K562 (cell line): ENCODE results near the gene SPRYD3. TPM values are rescaled to one million over a fixed set of nuclear protein-coding genes. Genes with fewer than 3 reads are reported as not detected.

ENCODE experiments used
- CBX1 ChIP-seq: sonication (generic); IDR thresholded peaks from 2 replicates; pipeline ENCODE4 v1.6.1; 2016; ENCODE audit warnings: antibody characterized with exemption, low read depth, mild to moderate bottlenecking
- CC2D1A ChIP-seq: fragments of 450-650 bp; IDR thresholded peaks from 2 replicates; pipeline ENCODE4 v1.6.1; 2017; ENCODE audit warnings: mild to moderate bottlenecking
- EP300 ChIP-seq: IDR thresholded peaks from 2 replicates; pipeline ENCODE4 v1.6.1; 2012; ENCODE audit warnings: low read length, improper control_type of control experiment
- GATAD2A ChIP-seq: fragments of 450-650 bp; IDR thresholded peaks from 2 replicates; pipeline ENCODE4 v1.6.1; 2017
- HMG20A ChIP-seq: fragments of 450-650 bp; formaldehyde crosslinking; conservative IDR thresholded peaks from 2 replicates; pipeline ENCODE4 v1.4.0; 2020; ENCODE audit warnings: mild to moderate bottlenecking, mixed read lengths
- ILF3 ChIP-seq: fragments of 450-650 bp; IDR thresholded peaks from 2 replicates; pipeline ENCODE4 v1.6.1; 2018; ENCODE audit warnings: antibody characterized with exemption, mild to moderate bottlenecking, moderate library complexity, borderline replicate concordance
- MCM7 ChIP-seq, 2 experiments: fragments of 450-650 bp; IDR thresholded peaks; 2 replicates each; pipeline ENCODE4 v1.6.1; 2016 to 2018
- MED1 ChIP-seq: sonication (generic); formaldehyde crosslinking; IDR thresholded peaks from 2 replicates; pipeline ENCODE4 v1.8.1; 2023; ENCODE audit warnings: missing genetic modification reagents, borderline replicate concordance
- MEF2D ChIP-seq: conservative IDR thresholded peaks from 2 replicates; pipeline ENCODE4 v1.6.1; 2016; ENCODE audit warnings: low read depth, missing genetic modification characterization, missing compliant biosample characterization
- POLR2AphosphoS2 ChIP-seq: IDR thresholded peaks from 2 replicates; pipeline ENCODE4 v1.6.1; 2012; ENCODE audit warnings: low read length, improper control_type of control experiment
- POLR2H ChIP-seq: IDR thresholded peaks from 2 replicates; pipeline ENCODE4 v1.6.1; 2016; ENCODE audit warnings: missing genetic modification characterization, low read depth, mild to moderate bottlenecking, control low read depth, missing compliant biosample characterization, moderate library complexity
- RBM17 ChIP-seq: fragments of 200-400 bp; formaldehyde crosslinking; IDR thresholded peaks from 2 replicates; pipeline ENCODE4 v1.6.1; 2017; ENCODE audit warnings: low read depth, mild to moderate bottlenecking, low read length, borderline replicate concordance
- RHOXF2B ChIP-seq: fragments of 250-450 bp; sonication (Bioruptor Pico); conservative IDR thresholded peaks from 2 replicates; pipeline ENCODE4 v1.5.1; 2021
- SLC30A9 ChIP-seq: fragments of 250-450 bp; sonication (Bioruptor Pico); IDR thresholded peaks from 2 replicates; pipeline ENCODE4 v1.8.0; 2022; ENCODE audit warnings: mild to moderate bottlenecking, moderate library complexity
- SPI1 ChIP-seq: IDR thresholded peaks from 2 replicates; pipeline ENCODE4 v1.6.1; 2011; ENCODE audit warnings: low read depth, low read length, control low read depth, borderline replicate concordance
- TAL1 ChIP-seq: fragments of 450-650 bp; IDR thresholded peaks from 2 replicates; pipeline ENCODE4 v1.6.1; 2016; ENCODE audit warnings: mild to moderate bottlenecking
- TBP ChIP-seq: optimal IDR thresholded peaks from 2 replicates; pipeline ENCODE3; 2011; ENCODE audit warnings: low read depth, low read length, improper control_type of control experiment
- ZBTB1 ChIP-seq: sonication (generic); formaldehyde crosslinking; IDR thresholded peaks from 2 replicates; pipeline ENCODE4 v1.8.1; 2023; ENCODE audit warnings: missing genetic modification reagents, low read depth, mild to moderate bottlenecking, borderline replicate concordance
- ZNF274 ChIP-seq: IDR thresholded peaks from 2 replicates; pipeline ENCODE4 v1.6.1; 2011; ENCODE audit warnings: low read depth, mild to moderate bottlenecking, low read length, moderate library complexity, borderline replicate concordance
- ZNF41 ChIP-seq: fragments of 250-450 bp; sonication (Bioruptor Pico); conservative IDR thresholded peaks from 2 replicates; pipeline ENCODE4 v1.4.0; 2020; ENCODE audit warnings: mild to moderate bottlenecking
- polyA plus RNA-seq, 8 experiments: library from polyadenylated mRNA; depleted of rRNA in 4 of 8; stranded (reverse) in 5 of 8; unstranded in 3 of 8; fragments of >200 nt; fragmentation: Nextera tagmentation in 2 of 8; fragmentation: Illumina TruSeq in 1 of 8; extraction: Ambion mirVana in 2 of 8; extraction: Trizol in 1 of 8; gene quantifications; 2 replicates each; pipeline versions ENCODE4 v1.2.1 to v1.2.3, GENCODE V29; 2011 to 2014; ENCODE audit warnings: inconsistent platforms in 1 of 8, missing spikeins in 1 of 8
- total RNA-seq, 7 experiments: library from RNA; depleted of rRNA in 6 of 7; stranded (reverse); fragments of >200 nt in 6 of 7; fragmentation: Illumina TruSeq in 2 of 7; extraction: Trizol in 2 of 7; gene quantifications; 2 replicates each; pipeline versions ENCODE4 v1.2.1 to v1.2.3, GENCODE V29; 2011 to 2021; ENCODE audit warnings: low replicate concordance in 1 of 7
- TF ChIP-seq, protein P1 (sequence below), 2 experiments: fragments of 450-650 bp in 1 of 2; sonication (generic) in 1 of 2; formaldehyde crosslinking in 1 of 2; IDR thresholded peaks in 1 of 2; conservative IDR thresholded peaks in 1 of 2; 2 replicates each; pipeline versions ENCODE4 v1.6.1 to v1.8.1; 2016 to 2023; ENCODE audit warnings: mild to moderate bottlenecking in 2 of 2, moderate library complexity in 2 of 2, inconsistent platforms in 1 of 2, missing genetic modification reagents in 1 of 2
- TF ChIP-seq, protein P2 (sequence below): IDR thresholded peaks from 3 replicates; pipeline ENCODE4 v1.6.1; 2011; ENCODE audit warnings: borderline replicate concordance, mild to moderate bottlenecking; ENCODE audit not compliant: insufficient read length, insufficient read depth
- TF ChIP-seq, protein P3 (sequence below): fragments of 150-350 bp; conservative IDR thresholded peaks from 2 replicates; pipeline ENCODE4 v1.6.1; 2014; ENCODE audit warnings: low read length
- TF ChIP-seq, protein P4 (sequence below): sonication (generic); formaldehyde crosslinking; IDR thresholded peaks from 2 replicates; pipeline ENCODE4 v1.9.0; 2022; ENCODE audit warnings: mild to moderate bottlenecking, missing genetic modification reagents

The SPRYD3 gene
- total and polyA plus RNA-seq, 9 of the 15 experiments (the other 6 are each of a cell fraction or from before 2014, with no cell fraction given), result 1.5 to 13.6 (median 7.6) TPM

DNA sequence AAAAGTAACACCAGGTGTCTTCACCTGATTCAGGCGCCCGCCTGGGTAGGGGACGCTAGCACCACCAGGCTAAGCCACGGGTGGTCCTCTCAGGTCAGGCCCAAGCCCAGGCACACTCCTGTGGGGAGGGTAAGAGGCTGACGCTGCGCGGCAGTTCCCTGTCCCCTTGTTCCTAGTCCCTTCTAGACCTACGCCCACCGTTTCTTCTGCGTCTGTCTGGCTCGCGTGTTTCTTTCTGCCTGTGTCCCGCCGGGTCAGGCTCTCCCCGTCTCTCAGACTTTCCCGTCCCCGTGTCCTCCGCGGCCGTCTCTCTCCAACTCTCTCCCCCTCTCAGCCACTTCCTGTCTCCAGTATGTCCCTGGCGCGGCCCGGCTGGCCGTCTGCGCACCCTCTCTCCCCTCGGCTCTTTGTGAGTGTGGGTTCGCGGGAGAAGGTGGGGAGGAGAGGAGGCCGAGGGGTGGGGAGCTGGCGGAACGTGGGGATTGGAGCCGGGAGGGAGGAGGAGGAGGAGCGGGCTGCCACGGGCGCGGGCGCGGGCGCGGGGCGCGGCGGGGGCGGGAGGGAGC is 32.5 kb downstream of the SPRYD3 start (continued):
- TF ChIP-seq POLR2AphosphoS2, result no peak
- TF ChIP-seq ILF3, result no peak
- TF ChIP-seq MCM7 (IDR thresholded peaks at IDR 0.05), result no peak
- TF ChIP-seq, protein P1, sequence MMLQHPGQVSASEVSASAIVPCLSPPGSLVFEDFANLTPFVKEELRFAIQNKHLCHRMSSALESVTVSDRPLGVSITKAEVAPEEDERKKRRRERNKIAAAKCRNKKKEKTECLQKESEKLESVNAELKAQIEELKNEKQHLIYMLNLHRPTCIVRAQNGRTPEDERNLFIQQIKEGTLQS (IDR thresholded peaks at IDR 0.05), result no peak
- TF ChIP-seq, protein P1 (CRISPR knock-in tag; conservative IDR thresholded peaks at IDR 0.05), result no peak
- TF ChIP-seq RHOXF2B, result no peak
- no peak for TF ChIP-seq POLR2H (tag)
- TF ChIP-seq ZBTB1, result no peak
- peak; percentile 76 for TF ChIP-seq SPI1
- TF ChIP-seq, protein P2, sequence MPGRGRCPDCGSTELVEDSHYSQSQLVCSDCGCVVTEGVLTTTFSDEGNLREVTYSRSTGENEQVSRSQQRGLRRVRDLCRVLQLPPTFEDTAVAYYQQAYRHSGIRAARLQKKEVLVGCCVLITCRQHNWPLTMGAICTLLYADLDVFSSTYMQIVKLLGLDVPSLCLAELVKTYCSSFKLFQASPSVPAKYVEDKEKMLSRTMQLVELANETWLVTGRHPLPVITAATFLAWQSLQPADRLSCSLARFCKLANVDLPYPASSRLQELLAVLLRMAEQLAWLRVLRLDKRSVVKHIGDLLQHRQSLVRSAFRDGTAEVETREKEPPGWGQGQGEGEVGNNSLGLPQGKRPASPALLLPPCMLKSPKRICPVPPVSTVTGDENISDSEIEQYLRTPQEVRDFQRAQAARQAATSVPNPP, result no peak
- no peak for TF ChIP-seq TAL1
- TF ChIP-seq GATAD2A, result no peak
- no peak for TF ChIP-seq SLC30A9 (CRISPR knock-in tag)
- no peak for TF ChIP-seq MEF2D (tag)
- TF ChIP-seq MED1 (CRISPR knock-in tag), result no peak
- no peak for TF ChIP-seq RBM17
- TF ChIP-seq CBX1, result no peak
- TF ChIP-seq CC2D1A, result peak; percentile 38; the same call in 1 of the 2 replicates
- TF ChIP-seq, protein P3, sequence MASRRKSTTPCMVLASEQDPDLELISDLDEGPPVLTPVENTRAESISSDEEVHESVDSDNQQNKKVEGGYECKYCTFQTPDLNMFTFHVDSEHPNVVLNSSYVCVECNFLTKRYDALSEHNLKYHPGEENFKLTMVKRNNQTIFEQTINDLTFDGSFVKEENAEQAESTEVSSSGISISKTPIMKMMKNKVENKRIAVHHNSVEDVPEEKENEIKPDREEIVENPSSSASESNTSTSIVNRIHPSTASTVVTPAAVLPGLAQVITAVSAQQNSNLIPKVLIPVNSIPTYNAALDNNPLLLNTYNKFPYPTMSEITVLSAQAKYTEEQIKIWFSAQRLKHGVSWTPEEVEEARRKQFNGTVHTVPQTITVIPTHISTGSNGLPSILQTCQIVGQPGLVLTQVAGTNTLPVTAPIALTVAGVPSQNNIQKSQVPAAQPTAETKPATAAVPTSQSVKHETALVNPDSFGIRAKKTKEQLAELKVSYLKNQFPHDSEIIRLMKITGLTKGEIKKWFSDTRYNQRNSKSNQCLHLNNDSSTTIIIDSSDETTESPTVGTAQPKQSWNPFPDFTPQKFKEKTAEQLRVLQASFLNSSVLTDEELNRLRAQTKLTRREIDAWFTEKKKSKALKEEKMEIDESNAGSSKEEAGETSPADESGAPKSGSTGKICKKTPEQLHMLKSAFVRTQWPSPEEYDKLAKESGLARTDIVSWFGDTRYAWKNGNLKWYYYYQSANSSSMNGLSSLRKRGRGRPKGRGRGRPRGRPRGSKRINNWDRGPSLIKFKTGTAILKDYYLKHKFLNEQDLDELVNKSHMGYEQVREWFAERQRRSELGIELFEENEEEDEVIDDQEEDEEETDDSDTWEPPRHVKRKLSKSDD, result no peak
- TF ChIP-seq, protein P4, sequence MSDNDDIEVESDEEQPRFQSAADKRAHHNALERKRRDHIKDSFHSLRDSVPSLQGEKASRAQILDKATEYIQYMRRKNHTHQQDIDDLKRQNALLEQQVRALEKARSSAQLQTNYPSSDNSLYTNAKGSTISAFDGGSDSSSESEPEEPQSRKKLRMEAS, result 0 out of 2 replicates have a peak, but pooled peaks have one; percentile 31
- no peak for TF ChIP-seq EP300
- no peak for TF ChIP-seq TBP
- no peak for TF ChIP-seq ZNF274
- TF ChIP-seq ZNF41 (CRISPR knock-in tag), result no peak
- no peak for TF ChIP-seq HMG20A (CRISPR knock-in tag)
